Measurements from ENCODE around the gene CCDC159. TPM values are rescaled to one million over a fixed set of nuclear protein-coding genes. Genes with fewer than 3 reads are reported as not detected.
A peak's percentile ranks its signal among the peaks of the same experiment; 100 is the strongest.

CCDC159 gene, protein sequence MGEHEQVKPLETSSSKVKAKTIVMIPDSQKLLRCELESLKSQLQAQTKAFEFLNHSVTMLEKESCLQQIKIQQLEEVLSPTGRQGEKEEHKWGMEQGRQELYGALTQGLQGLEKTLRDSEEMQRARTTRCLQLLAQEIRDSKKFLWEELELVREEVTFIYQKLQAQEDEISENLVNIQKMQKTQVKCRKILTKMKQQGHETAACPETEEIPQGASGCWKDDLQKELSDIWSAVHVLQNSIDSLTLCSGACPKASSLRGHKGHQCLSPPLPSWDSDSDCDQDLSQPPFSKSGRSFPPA
- total RNA-seq: 10 to 100 TPM in 1 of 2 donors, 1 to 10 TPM in 1; 6.3 to 19.3 TPM
- 10 to 100 TPM; 13.7 to 25.2 TPM for polyA plus RNA-seq

DNA sequence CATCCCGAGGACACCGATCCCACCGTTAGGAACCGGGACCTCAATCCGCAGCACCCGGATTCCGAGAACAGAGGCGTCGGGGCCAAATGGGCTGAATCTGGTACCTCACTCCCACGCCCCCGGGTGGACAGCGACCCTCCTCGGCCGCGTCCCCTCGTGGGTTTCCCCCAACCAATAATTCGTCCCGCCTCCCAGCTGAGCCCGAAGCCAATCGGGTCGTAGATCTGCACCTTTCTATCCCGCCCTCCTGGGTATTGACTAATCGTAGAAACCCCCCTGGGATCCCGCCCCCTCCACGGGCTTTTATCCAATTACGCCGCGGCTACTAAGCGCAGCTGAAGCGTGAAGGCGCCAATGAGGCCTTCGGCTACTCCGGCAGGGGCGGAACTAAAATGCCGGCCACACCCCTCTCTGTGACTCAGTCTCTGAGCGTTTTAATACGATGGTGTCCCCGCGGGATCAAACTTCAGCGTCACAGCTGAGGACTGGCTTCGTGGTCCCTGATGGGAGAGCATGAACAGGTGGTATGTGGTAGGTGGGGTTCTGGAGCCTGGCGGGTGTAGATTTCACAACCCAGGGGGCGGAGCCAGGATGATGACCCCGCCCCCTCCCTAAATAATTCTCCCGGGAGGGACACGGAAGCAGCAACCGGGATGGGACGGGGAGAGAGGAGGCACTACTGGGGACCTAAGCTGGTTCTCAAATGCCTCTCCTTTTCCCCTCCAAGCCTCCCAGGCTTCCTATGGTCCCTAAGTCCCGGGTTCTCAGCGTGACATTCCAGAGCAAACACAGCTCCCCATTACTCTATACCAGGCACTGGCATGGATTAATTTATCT lies at the start of gene CCDC159, which contains the start of gene TMEM205:
CCDC159 (plus strand) TSS at position 416 of the 837 bp plus-strand sequence; CDS start at position 504, 88 bp downstream.
TMEM205 (minus strand) TSS at position 165 of the 837 bp plus-strand sequence. CDS start 649 bp downstream, outside the sequence.
- TF ChIP-seq EGR1 (IDR thresholded peaks at IDR 0.05; ENCODE audit: low read depth in 2 of 2) (peak; percentile 85 to 93), SP1 (IDR thresholded peaks at IDR 0.05) (peak; percentile 97), ZBTB33 (IDR thresholded peaks at IDR 0.05) (peak; percentile 94), YY1 (IDR thresholded peaks at IDR 0.05) (peak; percentile 95), JUND (IDR thresholded peaks at IDR 0.05) (peak; percentile 96 to 98), FOXA1 (IDR thresholded peaks at IDR 0.05) (no peak), GABPA (IDR thresholded peaks at IDR 0.05 in 1 of 2, conservative IDR thresholded peaks at IDR 0.05 in 1 of 2) (peak; percentile 41 to 80), CTCF (IDR thresholded peaks at IDR 0.05; ENCODE audit: low read depth, low read length, missing input control) (peak; percentile 3), NR2F2 (IDR thresholded peaks at IDR 0.05) (peak; percentile 46), RAD21 (IDR thresholded peaks at IDR 0.05) (no peak), HNF4G (IDR thresholded peaks at IDR 0.05) (no peak), ATF3 (IDR thresholded peaks at IDR 0.05) (peak; percentile 74), TAF1 (conservative IDR thresholded peaks at IDR 0.05) (no peak), HNF4A (conservative IDR thresholded peaks at IDR 0.05) (peak; percentile 29 to 31), RXRA (IDR thresholded peaks at IDR 0.05) (peak; percentile 52 to 69)
- TF ChIP-seq, protein P1, sequence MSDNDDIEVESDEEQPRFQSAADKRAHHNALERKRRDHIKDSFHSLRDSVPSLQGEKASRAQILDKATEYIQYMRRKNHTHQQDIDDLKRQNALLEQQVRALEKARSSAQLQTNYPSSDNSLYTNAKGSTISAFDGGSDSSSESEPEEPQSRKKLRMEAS (IDR thresholded peaks at IDR 0.05): peak; percentile 94
- TF ChIP-seq, protein P2, sequence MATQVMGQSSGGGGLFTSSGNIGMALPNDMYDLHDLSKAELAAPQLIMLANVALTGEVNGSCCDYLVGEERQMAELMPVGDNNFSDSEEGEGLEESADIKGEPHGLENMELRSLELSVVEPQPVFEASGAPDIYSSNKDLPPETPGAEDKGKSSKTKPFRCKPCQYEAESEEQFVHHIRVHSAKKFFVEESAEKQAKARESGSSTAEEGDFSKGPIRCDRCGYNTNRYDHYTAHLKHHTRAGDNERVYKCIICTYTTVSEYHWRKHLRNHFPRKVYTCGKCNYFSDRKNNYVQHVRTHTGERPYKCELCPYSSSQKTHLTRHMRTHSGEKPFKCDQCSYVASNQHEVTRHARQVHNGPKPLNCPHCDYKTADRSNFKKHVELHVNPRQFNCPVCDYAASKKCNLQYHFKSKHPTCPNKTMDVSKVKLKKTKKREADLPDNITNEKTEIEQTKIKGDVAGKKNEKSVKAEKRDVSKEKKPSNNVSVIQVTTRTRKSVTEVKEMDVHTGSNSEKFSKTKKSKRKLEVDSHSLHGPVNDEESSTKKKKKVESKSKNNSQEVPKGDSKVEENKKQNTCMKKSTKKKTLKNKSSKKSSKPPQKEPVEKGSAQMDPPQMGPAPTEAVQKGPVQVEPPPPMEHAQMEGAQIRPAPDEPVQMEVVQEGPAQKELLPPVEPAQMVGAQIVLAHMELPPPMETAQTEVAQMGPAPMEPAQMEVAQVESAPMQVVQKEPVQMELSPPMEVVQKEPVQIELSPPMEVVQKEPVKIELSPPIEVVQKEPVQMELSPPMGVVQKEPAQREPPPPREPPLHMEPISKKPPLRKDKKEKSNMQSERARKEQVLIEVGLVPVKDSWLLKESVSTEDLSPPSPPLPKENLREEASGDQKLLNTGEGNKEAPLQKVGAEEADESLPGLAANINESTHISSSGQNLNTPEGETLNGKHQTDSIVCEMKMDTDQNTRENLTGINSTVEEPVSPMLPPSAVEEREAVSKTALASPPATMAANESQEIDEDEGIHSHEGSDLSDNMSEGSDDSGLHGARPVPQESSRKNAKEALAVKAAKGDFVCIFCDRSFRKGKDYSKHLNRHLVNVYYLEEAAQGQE (IDR thresholded peaks at IDR 0.05): peak; percentile 69
- no peaks in the 10 kb centered on the region for H3K9me3 ChIP-seq (ENCODE audit: control insufficient read depth in 4 of 4, low read length in 3 of 4)

More for the DNA sequence above, at the start of gene CCDC159, which contains the start of gene TMEM205:
- peaks cover 0 to 27% (median 22%) of the 10 kb centered on the region in 4 donors for H3K4me1 ChIP-seq (ENCODE audit: control insufficient read depth in 4 of 4, insufficient read depth in 4 of 4, low read length in 3 of 4)
- peaks cover 3 to 9% (median 4%) of the 10 kb centered on the region in 4 donors for H3K36me3 ChIP-seq (ENCODE audit: control insufficient read depth in 4 of 4, insufficient read depth in 3 of 4, low read depth in 1 of 4, low read length in 3 of 4)
- H3K4me3 ChIP-seq (ENCODE audit: low read depth in 1 of 3, low read length in 3 of 3): peak within 1 kb of the TSS; percentile 58 to 96 (median 84)
- no peaks in the 10 kb centered on the region for H3K27me3 ChIP-seq (ENCODE audit: control insufficient read depth in 4 of 4, insufficient read depth in 4 of 4, low read length in 3 of 4)
- peak within 1 kb of the TSS; percentile 81 to 83 for H3K27ac ChIP-seq (ENCODE audit: low read depth in 1 of 2, low read length in 2 of 2)
- DNase-seq (ENCODE audit: low spot score): peak; percentile 95
- peak within 1 kb of the TSS; percentile 86 to 91 for H3K9ac ChIP-seq (ENCODE audit: low read depth in 1 of 2, low read length in 2 of 2)
- WGBS: under 1% methylated on average over 50 of the region's 50 CpGs
